ENCODE measurements around the gene RHCG. TPM values are rescaled to one million over a fixed set of nuclear protein-coding genes. Genes with fewer than 3 reads are reported as not detected.
A peak's percentile ranks its signal among the peaks of the same experiment; 100 is the strongest.

Gene RHCG
- total and polyA plus RNA-seq, 2 of the 13 experiments (the other 11 are each of a cell fraction or from before 2014, with no cell fraction given): not detected

DNA sequence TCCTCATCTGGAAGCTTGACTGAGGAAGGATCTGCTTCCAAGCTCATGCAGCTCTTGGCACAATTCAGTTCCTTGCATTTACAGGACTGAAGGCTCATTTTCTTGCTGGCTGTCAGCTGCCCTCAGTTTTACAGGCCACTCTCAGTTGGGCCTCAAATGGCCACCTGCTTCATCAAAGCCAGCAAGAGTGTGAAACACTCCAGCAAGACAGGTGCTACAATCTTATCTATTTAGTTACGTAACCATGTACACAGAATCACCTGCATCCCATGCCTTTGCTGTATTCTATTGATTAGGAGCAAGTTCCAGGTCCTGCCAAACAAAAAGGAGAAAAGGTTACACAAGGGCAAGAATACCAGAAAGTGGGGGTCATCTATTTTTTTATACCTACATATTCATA lies 40.8 kb downstream of the RHCG start (continued):
- TF ChIP-seq ZNF83 (CRISPR knock-in tag; IDR thresholded peaks at IDR 0.05; ENCODE audit: borderline replicate concordance): no peak
- TF ChIP-seq, protein P1, sequence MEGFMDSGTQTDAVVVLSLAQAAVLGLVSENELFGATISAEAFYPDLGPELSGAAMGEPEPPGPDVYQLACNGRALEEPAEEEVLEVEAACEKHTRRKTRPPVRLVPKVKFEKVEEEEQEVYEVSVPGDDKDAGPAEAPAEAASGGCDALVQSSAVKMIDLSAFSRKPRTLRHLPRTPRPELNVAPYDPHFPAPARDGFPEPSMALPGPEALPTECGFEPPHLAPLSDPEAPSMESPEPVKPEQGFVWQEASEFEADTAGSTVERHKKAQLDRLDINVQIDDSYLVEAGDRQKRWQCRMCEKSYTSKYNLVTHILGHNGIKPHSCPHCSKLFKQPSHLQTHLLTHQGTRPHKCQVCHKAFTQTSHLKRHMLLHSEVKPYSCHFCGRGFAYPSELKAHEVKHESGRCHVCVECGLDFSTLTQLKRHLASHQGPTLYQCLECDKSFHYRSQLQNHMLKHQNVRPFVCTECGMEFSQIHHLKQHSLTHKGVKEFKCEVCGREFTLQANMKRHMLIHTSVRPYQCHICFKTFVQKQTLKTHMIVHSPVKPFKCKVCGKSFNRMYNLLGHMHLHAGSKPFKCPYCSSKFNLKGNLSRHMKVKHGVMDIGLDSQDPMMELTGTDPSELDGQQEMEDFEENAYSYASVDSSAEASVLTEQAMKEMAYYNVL (CRISPR knock-in tag; IDR thresholded peaks at IDR 0.05; ENCODE audit: borderline replicate concordance): no peak
- no peak for TF ChIP-seq YY1 (IDR thresholded peaks at IDR 0.05; ENCODE audit: insufficient read depth, insufficient replicate concordance, low read depth, low read length)
- TF ChIP-seq ARNT2 (CRISPR knock-in tag; IDR thresholded peaks at IDR 0.05; ENCODE audit: low read depth): peak; percentile 62; the same call in 1 of the 2 replicates
- peak; percentile 88 for TF ChIP-seq ONECUT2 (CRISPR knock-in tag; IDR thresholded peaks at IDR 0.05)
- TF ChIP-seq ZMYM3 (CRISPR knock-in tag; IDR thresholded peaks at IDR 0.05): peak; percentile 44; the same call in 1 of the 2 replicates
- TF ChIP-seq, protein P2, sequence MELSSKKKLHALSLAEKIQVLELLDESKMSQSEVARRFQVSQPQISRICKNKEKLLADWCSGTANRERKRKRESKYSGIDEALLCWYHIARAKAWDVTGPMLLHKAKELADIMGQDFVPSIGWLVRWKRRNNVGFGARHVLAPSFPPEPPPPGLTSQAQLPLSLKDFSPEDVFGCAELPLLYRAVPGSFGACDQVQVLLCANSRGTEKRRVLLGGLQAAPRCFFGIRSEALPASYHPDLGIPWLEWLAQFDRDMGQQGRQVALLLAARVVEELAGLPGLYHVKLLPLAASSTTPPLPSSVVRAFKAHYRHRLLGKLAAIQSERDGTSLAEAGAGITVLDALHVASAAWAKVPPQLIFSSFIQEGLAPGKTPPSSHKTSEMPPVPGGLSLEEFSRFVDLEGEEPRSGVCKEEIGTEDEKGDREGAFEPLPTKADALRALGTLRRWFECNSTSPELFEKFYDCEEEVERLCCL (CRISPR knock-in tag; IDR thresholded peaks at IDR 0.05; ENCODE audit: borderline replicate concordance): no peak
- TF ChIP-seq TOE1 (CRISPR knock-in tag; IDR thresholded peaks at IDR 0.05): no peak
- TF ChIP-seq ZNF24 (IDR thresholded peaks at IDR 0.05): no peak
- TF ChIP-seq, protein P3, sequence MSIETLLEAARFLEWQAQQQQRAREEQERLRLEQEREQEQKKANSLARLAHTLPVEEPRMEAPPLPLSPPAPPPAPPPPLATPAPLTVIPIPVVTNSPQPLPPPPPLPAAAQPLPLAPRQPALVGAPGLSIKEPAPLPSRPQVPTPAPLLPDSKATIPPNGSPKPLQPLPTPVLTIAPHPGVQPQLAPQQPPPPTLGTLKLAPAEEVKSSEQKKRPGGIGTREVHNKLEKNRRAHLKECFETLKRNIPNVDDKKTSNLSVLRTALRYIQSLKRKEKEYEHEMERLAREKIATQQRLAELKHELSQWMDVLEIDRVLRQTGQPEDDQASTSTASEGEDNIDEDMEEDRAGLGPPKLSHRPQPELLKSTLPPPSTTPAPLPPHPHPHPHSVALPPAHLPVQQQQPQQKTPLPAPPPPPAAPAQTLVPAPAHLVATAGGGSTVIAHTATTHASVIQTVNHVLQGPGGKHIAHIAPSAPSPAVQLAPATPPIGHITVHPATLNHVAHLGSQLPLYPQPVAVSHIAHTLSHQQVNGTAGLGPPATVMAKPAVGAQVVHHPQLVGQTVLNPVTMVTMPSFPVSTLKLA (IDR thresholded peaks at IDR 0.05): no peak
- peak; percentile 66; the same call in 1 of the 2 replicates for TF ChIP-seq FOXO1 (CRISPR knock-in tag; IDR thresholded peaks at IDR 0.05)
- no peak for TF ChIP-seq ZNF713 (CRISPR knock-in tag; IDR thresholded peaks at IDR 0.05)
- TF ChIP-seq, protein P4, sequence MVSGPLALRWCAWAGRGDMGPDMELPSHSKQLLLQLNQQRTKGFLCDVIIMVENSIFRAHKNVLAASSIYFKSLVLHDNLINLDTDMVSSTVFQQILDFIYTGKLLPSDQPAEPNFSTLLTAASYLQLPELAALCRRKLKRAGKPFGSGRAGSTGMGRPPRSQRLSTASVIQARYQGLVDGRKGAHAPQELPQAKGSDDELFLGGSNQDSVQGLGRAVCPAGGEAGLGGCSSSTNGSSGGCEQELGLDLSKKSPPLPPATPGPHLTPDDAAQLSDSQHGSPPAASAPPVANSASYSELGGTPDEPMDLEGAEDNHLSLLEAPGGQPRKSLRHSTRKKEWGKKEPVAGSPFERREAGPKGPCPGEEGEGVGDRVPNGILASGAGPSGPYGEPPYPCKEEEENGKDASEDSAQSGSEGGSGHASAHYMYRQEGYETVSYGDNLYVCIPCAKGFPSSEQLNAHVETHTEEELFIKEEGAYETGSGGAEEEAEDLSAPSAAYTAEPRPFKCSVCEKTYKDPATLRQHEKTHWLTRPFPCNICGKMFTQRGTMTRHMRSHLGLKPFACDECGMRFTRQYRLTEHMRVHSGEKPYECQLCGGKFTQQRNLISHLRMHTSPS (CRISPR knock-in tag; IDR thresholded peaks at IDR 0.05; ENCODE audit: low read depth): no peak
- TF ChIP-seq, protein P5, sequence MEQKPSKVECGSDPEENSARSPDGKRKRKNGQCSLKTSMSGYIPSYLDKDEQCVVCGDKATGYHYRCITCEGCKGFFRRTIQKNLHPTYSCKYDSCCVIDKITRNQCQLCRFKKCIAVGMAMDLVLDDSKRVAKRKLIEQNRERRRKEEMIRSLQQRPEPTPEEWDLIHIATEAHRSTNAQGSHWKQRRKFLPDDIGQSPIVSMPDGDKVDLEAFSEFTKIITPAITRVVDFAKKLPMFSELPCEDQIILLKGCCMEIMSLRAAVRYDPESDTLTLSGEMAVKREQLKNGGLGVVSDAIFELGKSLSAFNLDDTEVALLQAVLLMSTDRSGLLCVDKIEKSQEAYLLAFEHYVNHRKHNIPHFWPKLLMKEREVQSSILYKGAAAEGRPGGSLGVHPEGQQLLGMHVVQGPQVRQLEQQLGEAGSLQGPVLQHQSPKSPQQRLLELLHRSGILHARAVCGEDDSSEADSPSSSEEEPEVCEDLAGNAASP (CRISPR knock-in tag; IDR thresholded peaks at IDR 0.05; ENCODE audit: borderline replicate concordance): peak; percentile 89
- no peak for TF ChIP-seq HNRNPL (IDR thresholded peaks at IDR 0.05; ENCODE audit: low read depth, low read length)
- TF ChIP-seq, protein P6, sequence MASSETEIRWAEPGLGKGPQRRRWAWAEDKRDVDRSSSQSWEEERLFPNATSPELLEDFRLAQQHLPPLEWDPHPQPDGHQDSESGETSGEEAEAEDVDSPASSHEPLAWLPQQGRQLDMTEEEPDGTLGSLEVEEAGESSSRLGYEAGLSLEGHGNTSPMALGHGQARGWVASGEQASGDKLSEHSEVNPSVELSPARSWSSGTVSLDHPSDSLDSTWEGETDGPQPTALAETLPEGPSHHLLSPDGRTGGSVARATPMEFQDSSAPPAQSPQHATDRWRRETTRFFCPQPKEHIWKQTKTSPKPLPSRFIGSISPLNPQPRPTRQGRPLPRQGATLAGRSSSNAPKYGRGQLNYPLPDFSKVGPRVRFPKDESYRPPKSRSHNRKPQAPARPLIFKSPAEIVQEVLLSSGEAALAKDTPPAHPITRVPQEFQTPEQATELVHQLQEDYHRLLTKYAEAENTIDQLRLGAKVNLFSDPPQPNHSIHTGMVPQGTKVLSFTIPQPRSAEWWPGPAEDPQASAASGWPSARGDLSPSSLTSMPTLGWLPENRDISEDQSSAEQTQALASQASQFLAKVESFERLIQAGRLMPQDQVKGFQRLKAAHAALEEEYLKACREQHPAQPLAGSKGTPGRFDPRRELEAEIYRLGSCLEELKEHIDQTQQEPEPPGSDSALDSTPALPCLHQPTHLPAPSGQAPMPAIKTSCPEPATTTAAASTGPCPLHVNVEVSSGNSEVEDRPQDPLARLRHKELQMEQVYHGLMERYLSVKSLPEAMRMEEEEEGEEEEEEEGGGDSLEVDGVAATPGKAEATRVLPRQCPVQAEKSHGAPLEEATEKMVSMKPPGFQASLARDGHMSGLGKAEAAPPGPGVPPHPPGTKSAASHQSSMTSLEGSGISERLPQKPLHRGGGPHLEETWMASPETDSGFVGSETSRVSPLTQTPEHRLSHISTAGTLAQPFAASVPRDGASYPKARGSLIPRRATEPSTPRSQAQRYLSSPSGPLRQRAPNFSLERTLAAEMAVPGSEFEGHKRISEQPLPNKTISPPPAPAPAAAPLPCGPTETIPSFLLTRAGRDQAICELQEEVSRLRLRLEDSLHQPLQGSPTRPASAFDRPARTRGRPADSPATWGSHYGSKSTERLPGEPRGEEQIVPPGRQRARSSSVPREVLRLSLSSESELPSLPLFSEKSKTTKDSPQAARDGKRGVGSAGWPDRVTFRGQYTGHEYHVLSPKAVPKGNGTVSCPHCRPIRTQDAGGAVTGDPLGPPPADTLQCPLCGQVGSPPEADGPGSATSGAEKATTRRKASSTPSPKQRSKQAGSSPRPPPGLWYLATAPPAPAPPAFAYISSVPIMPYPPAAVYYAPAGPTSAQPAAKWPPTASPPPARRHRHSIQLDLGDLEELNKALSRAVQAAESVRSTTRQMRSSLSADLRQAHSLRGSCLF (CRISPR knock-in tag; IDR thresholded peaks at IDR 0.05; ENCODE audit: borderline replicate concordance): no peak
